Esophagus squamous epithelium (tissue), 5 donors: ENCODE data around the gene MYBPC2. TPM values are rescaled to one million over a fixed set of nuclear protein-coding genes. Genes with fewer than 3 reads are reported as not detected.

Experiments used
- DNase-seq: peaks from one replicate; lab custom pipeline; 2025; lab: John Stamatoyannopoulos, UW
- H3K27ac ChIP-seq, 4 donors: fragments of 200-600 bp; sonication (generic); one replicate each; pipeline ENCODE4 v1.5.1; 2016 to 2019; ENCODE audit warnings: mild to moderate bottlenecking in 1 of 4
- H3K27me3 ChIP-seq, 4 donors: fragments of 200-600 bp; sonication (generic); 1 replicate in 3 of 4; 2 replicates in 1 of 4; pipeline versions ENCODE4 v1.5.1 to v1.6.0; 2017 to 2021; ENCODE audit warnings: antibody characterized with exemption in 1 of 4
- H3K36me3 ChIP-seq, 3 donors: fragments of 200-600 bp; sonication (generic); one replicate each; pipeline ENCODE4 v1.5.1; 2016 to 2019
- H3K4me1 ChIP-seq, 3 donors: fragments of 200-600 bp; sonication (generic); one replicate each; pipeline ENCODE4 v1.5.1; 2017 to 2019
- H3K4me3 ChIP-seq, 4 donors: fragments of 200-600 bp; sonication (generic); 1 replicate in 3 of 4; 2 replicates in 1 of 4; pipeline ENCODE4 v1.5.1; 2016 to 2019; ENCODE audit warnings: mild to moderate bottlenecking in 2 of 4, moderate library complexity in 1 of 4
- H3K9me3 ChIP-seq, 3 donors: fragments of 200-600 bp; sonication (generic); one replicate each; pipeline ENCODE4 v1.5.1; 2016 to 2019
- POLR2A ChIP-seq, 4 donors: fragments of 450-650 bp; IDR thresholded peaks; one replicate each; pipeline ENCODE4 v1.6.1; 2017; ENCODE audit warnings: antibody characterized with exemption in 4 of 4, mild to moderate bottlenecking in 4 of 4, moderate library complexity in 3 of 4
- WGBS, 2 donors: methylation state at CpG; one replicate each; pipeline ENCODE4 v1.1.5; 2018; 5-methylcytosine and 5-hydroxymethylcytosine counted together
- intact Hi-C: fragments of 100-400 bp; cut with DNase I; formaldehyde crosslinking; loops from one replicate; pipeline ENCODE4 v1.15.0; 2022
- total RNA-seq, 4 donors: library from RNA; depleted of rRNA; stranded (reverse); fragments of >200 nt; gene quantifications; one replicate each; pipeline ENCODE4 v1.1.0, GENCODE V29; 2016
- TF ChIP-seq, protein P1 (sequence below), 6 experiments: fragments of 450-650 bp in 4 of 6; fragments of 200-600 bp in 2 of 6; sonication (generic) in 2 of 6; IDR thresholded peaks; one replicate each; pipeline ENCODE4 v1.5.1; 2016 to 2019; ENCODE audit warnings: antibody characterized with exemption in 6 of 6, mild to moderate bottlenecking in 4 of 6, moderate library complexity in 4 of 6
- donor health status: DM: yes; HTN: yes; CAD: no.

Gene MYBPC2
- total RNA-seq, 4 donors from 2014 or later: 0.19 TPM; not detected in 3

DNA sequence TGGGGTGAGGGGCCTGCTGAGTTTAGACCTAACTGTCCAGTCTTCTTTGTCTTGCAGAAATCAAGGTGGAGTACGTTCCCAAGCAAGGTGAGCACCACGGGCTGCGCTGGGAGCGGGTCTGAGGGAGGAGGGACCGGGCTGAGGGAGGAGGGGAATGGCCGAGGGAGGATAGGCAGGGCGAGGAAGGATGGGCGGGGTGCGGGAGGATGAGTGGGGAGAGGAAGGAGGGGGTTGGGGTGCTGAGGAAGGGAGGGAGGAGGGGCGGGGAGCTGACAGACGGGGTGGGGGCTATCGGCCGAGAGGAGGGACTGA lies 18.5 kb downstream of the MYBPC2 start:
- Histone ChIP-seq H3K36me3 (no peaks in the 10 kb centered on the region), H3K9me3 (no peaks in the 10 kb centered on the region)
- WGBS, 2 donors: 52 to 53% methylated on average over 2 to 6 of the region's 13 CpGs

DNA sequence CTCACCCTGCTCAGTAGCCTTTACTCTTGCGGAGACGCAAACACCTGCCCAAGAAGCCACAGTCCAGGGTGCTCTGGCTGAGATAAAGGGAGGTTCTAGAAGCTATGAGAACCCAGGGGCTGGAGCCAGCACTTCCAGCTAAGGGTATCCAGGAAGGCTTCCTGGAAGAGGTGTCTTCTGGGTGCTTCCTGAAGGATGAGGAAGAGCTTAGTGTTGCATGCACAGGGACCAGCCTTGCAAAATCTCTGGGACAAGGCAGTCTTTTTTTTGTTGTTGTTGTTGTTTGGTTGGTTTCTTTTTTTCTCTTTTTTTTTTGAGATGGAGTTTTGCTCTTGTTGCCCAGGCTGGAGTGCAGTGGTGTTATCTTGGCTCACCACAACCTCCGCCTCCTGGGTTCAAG lies 20.6 kb downstream of the MYBPC2 start:
- H3K36me3 ChIP-seq: no peaks in the 10 kb centered on the region
- H3K27ac ChIP-seq: no peak overlapping the region
- no peaks in the 10 kb centered on the region for H3K4me1 ChIP-seq
- intact Hi-C loops: no loop called here
- TF ChIP-seq, protein P1, sequence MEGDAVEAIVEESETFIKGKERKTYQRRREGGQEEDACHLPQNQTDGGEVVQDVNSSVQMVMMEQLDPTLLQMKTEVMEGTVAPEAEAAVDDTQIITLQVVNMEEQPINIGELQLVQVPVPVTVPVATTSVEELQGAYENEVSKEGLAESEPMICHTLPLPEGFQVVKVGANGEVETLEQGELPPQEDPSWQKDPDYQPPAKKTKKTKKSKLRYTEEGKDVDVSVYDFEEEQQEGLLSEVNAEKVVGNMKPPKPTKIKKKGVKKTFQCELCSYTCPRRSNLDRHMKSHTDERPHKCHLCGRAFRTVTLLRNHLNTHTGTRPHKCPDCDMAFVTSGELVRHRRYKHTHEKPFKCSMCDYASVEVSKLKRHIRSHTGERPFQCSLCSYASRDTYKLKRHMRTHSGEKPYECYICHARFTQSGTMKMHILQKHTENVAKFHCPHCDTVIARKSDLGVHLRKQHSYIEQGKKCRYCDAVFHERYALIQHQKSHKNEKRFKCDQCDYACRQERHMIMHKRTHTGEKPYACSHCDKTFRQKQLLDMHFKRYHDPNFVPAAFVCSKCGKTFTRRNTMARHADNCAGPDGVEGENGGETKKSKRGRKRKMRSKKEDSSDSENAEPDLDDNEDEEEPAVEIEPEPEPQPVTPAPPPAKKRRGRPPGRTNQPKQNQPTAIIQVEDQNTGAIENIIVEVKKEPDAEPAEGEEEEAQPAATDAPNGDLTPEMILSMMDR (IDR thresholded peaks at IDR 0.05): no peak
- no peak for TF ChIP-seq POLR2A (IDR thresholded peaks at IDR 0.05)
- H3K4me3 ChIP-seq: no peak overlapping the region
- DNase-seq: no peak
- WGBS, 2 donors: 100% methylated on average over 2 of the region's 3 CpGs; no CpG with 5 or more reads in 1 of the 2 donors
- H3K27me3 ChIP-seq: peaks cover 0 to 42% (median 2%) of the 10 kb centered on the region in 4 donors
- H3K9me3 ChIP-seq: no peaks in the 10 kb centered on the region

More for the DNA sequence above, 18.5 kb downstream of the MYBPC2 start:
- Histone ChIP-seq H3K4me3 (no peak overlapping the region), H3K27me3 (peaks cover 0 to 24% (median 0%) of the 10 kb centered on the region in 4 donors), H3K27ac (no peak overlapping the region), H3K4me1 (no peaks in the 10 kb centered on the region)
- no peak for DNase-seq
- TF ChIP-seq, protein P1 (IDR thresholded peaks at IDR 0.05): no peak
- no peak for TF ChIP-seq POLR2A (IDR thresholded peaks at IDR 0.05)
- intact Hi-C loops: no loop called here

DNA sequence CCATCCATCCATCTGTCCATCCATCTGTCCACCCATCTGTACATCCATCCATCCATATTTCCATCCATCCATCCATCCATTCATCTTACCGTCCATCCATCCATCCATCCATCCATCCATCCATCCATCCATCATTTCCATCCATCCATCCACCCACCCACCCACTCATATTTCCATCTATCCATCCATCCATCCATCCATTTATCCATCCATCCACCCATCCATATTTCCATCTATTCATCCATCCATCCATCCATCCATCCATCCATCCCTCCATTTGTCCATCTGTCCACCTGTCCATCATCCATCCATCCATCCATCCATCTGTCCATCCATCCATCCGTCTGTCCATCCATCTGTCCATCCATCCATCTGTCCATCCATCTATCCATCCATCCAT lies 23.3 kb downstream of the MYBPC2 start:
- TF ChIP-seq, protein P1 (IDR thresholded peaks at IDR 0.05): no peak
- TF ChIP-seq POLR2A (IDR thresholded peaks at IDR 0.05): no peak
- Histone ChIP-seq H3K9me3 (no peaks in the 10 kb centered on the region), H3K4me3 (no peak overlapping the region), H3K27me3 (peaks cover 0 to 60% (median 5%) of the 10 kb centered on the region in 4 donors), H3K36me3 (no peaks in the 10 kb centered on the region), H3K27ac (no peak overlapping the region), H3K4me1 (no peaks in the 10 kb centered on the region)
- intact Hi-C loops: no loop called here
- WGBS, 2 donors: 62 to 76% methylated on average over 2 of the region's 2 CpGs
- DNase-seq: no peak

DNA sequence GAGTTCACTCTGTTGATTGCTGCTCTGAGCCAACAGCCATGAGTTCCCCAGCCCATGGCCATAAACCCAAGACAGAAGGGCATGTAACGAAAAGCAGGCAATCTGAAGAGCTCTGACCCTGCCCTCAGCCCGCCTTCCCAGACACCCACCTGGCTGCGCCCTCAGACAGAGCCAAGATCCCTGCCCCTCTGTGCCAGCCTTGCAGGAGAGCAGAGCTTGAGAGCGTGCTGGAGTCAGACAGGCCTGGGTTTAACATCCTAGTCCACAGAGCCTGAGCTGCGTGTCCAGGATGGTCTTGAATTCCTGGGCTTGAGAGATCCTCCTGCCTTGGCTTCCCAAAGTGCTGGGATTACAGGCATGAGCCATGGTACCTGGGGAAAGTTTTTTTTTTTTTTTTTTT lies 24.6 kb downstream of the MYBPC2 start:
- H3K36me3 ChIP-seq: no peaks in the 10 kb centered on the region
- 65 to 83% methylated on average over 2 to 3 of the region's 5 CpGs for WGBS, 2 donors
- no peak overlapping the region for H3K27ac ChIP-seq
- H3K4me1 ChIP-seq: no peaks in the 10 kb centered on the region
- intact Hi-C loops: no loop called here
- DNase-seq: no peak
- no peaks in the 10 kb centered on the region for H3K9me3 ChIP-seq
- H3K27me3 ChIP-seq: peaks cover 0 to 62% (median 5%) of the 10 kb centered on the region in 4 donors
- TF ChIP-seq, protein P1 (IDR thresholded peaks at IDR 0.05): no peak
- TF ChIP-seq POLR2A (IDR thresholded peaks at IDR 0.05): no peak
- H3K4me3 ChIP-seq: no peak overlapping the region

DNA sequence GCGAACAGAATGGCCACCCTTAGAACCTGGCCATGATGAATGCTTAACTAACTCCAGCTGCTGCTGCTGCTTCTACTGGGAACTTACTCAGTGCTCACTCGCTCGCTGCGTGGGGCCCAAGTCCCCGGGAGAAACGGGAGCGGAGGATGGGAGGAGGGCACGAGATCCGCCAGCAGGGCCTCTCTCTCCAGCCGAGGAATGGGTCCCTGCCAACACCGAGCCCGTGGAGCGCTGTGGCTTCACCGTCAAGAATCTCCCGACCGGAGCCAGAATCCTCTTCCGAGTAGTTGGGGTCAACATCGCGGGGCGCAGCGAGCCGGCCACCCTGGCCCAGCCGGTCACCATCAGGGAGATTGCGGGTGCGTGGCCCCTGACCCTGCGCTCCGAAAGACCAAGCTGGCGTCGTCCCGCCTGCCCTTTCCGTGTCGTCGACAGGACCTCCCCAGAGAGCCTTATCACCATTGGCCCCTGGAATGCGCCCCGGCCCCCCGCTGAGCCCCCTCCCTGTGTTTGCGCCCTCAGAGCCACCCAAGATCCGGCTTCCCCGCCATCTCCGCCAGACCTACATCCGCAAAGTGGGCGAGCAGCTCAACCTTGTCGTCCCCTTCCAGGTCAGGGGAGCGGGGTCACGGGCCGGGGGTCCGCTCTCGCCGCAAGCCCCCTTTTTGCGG lies 25.8 kb downstream of the MYBPC2 start:
- Histone ChIP-seq H3K4me3 (no peak overlapping the region), H3K27me3 (peaks cover 0 to 71% (median 5%) of the 10 kb centered on the region in 4 donors), H3K4me1 (no peaks in the 10 kb centered on the region), H3K36me3 (no peaks in the 10 kb centered on the region), H3K9me3 (no peaks in the 10 kb centered on the region), H3K27ac (no peak overlapping the region)
- 36 to 41% methylated on average over 16 to 21 of the region's 50 CpGs for WGBS, 2 donors
- DNase-seq: no peak
- intact Hi-C loops: no loop called here
- TF ChIP-seq POLR2A (IDR thresholded peaks at IDR 0.05): no peak
- TF ChIP-seq, protein P1 (IDR thresholded peaks at IDR 0.05): no peak
